NCI-H2171 (cell line): ENCODE results near the gene AKR1B1.

Source experiments
- DNase-seq: peaks from one replicate; lab custom pipeline; 2025; lab: John Stamatoyannopoulos, UW

Gene AKR1B1

DNA sequence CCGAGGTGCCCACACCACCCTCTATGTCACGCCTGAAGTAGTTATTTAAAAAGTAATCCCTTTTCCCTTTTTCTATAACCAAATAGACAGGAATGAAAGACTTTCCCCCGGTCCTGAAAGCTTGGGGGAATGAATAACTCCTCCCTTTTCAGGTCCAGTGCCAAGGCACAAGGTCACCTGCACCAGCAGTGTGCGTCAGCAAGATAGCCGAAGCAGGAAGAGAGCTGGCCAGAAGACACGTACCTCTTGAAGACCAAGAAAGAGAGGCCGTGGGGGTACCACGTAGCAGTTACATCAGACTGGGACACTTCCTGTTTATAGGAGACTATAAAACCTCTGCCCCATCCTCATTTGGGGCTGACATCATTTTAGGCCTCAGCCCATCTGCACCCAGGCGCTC, 10.7 kb upstream of the AKR1B1 start:
- no peak for DNase-seq

DNA sequence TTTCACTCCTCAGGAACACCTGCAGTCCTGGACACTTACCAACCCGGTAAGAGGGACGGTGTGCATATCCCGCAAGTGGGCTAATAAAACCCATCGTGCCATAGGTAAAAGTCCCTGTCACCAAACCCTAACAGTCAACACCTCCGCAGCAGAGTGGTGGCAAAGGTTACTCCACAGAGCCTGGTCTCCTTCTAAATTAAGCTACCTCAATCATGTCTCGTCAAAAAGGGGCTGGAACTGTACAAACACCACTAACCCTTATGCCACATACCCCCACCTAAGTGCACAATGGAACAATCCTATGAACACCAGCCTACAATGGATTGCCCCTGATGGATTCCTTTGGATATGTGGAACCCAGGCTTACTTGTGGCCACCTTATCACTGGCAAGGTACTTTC, 9.6 kb upstream of the AKR1B1 start:
- DNase-seq, result no peak

DNA sequence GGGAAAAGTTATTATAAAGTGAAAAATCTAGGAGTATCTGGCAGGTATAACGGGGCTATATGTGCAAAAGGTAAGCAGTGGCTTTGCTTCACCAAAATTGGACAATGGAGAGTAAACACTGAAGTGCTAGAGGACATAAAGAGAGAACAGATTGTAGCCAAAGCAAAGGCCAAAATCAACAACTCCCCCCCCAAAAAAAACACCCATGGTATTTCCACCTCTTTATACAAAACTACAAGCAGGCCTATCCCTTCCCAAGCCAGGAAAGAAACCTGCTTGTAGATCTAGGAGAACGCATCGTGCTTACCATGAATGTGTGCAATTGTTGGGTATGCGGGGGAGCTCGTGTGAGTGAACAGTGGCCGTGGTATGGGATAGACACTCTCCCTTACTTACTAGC, 9.2 kb upstream of the AKR1B1 start:
- DNase-seq, result no peak

DNA sequence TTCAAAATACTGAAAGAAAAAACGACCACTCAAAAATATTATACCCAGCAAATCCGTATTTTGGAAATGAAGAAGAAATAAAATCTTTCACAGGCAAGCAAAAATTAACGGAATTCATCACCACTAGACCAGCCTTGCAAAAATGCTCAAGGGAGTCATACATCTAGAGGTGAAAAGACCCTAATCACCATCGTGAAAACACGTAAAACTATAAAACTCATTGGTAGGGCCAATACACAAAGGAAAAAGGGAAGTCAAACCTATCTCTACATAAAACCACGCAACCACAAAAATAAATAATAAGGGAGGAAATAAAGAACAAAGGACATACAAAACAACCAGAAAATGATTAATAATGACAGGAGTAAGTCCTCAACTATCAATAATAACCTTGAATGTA, 6.6 kb upstream of the AKR1B1 start:
- no peak for DNase-seq

DNA sequence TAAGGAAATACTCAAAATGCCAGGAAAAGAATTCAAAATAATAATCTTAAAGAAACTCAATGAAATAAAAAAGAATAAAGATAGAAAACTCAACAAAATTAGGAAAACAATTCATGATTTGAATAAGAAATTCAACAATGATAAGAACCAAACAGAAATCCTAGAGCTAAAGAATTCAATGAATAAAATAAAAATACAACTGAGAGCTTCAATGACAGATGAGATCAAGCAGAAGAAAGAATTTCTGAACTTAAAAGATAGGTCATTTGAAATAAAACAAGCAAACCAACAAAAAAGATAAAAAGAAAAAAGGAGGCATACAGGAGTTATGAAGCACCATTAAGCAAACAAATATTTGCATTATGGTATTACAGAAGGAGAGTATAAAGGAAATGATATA, 5.6 kb upstream of the AKR1B1 start:
- DNase-seq, result no peak

DNA sequence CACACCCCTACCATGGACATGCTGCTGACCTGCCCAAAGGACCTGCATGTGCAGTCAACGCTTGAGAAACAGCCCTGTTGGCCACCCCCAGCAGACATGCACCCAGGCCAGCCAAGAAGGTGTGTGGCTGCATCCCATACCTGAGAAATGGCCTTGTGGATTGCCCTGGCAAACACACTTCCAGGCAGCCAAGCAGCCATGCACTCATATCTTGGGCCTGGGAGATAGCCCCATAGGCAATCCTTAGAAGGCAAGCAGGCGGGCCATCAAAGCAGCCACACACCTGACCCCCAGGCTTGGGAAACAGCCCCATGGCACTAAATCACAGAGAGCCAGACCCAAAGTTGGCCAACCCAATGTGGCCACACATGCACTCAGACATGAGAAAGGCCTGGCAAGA, 4.9 kb upstream of the AKR1B1 start:
- DNase-seq, result no peak

DNA sequence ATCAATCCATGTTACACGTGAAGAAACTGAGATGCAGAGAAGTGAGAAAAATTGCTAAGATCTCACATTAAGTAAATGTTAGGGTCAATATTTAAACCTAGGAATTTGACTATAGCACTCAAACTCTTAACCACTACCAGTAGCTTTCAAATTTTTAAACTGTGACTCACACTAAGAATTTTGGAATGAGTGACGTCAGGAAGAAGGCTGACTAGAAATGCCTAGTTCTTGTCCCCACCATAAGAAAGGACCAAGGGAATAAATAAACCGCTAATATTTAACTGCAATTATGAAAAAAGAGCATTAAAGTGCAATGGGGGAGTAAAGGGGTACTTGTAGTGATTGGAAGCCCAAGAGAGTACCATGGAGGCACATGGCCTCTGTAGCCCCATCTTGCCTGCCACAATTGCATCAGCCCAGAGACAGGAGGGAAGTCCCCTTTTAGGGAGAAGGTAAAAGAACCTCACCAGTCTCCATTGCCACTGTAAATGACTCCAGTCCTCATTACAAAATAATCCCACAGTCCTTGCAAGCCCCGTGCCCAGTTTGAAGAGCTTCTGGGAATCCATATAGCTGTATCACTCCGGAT, 3.5 kb upstream of the AKR1B1 start:
- no peak for DNase-seq

DNA sequence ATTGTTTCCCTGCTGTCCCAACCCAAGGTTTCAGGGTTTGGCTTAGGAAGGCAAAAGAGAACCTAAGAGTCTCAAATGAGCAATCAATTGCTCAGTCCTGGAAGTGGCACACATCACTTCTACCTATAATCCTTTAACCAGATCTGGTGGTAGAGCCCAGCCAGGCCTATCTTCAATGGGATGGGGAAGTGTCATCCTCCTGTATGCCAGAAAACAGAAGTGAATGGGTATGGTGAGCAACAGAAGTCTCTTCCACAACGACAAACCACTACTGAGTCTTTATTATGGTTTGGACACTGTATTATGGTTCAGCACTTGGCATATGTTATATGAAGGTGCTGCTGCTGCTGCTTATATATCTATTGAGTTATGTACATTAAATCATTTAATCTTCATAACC, 3.0 kb upstream of the AKR1B1 start:
- no peak for DNase-seq

DNA sequence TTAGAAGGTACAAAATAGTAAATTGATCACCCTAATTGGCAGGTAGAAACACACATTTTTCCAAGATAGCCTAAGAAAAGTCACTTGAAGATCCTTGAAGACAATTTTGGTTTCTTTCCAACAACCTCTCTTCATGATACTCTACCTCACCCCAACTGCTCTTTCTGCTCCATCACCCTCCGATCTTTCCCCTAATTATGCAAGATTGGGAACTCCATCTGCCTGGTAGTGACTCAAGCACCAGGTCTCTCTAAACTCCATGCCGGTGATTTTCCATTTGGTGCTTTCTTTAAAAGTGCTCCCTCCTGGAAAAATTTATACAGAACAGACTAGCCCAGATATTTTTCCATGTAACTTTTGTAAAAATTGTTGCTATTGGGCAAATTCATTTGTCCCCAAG, 1.1 kb upstream of the AKR1B1 start:
- DNase-seq, result peak; percentile 23

DNA sequence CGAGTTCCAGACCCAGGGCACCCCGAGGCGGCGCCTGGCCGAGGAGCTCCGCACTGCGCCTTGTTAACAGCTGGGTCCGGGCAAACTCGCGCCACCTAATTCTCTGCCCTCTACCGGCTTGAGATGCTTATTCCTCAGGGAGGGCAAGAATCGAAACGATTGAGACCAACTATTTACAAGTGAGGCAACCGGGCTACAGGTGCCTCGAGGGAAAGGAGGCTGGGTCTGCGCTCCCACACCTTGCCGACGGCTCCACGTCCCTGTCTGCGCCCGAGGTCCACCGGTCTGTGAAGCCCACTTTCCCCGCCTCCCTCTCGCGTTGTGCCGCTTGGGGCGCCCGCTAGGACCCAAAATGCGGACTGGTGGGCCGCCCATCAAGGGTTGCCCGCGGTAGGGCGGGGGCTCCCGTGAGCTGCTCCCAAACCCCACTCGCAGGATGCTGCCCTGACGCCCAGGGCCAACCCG, 527 bp downstream of the AKR1B1 start:
- peak; percentile 36 for DNase-seq

DNA sequence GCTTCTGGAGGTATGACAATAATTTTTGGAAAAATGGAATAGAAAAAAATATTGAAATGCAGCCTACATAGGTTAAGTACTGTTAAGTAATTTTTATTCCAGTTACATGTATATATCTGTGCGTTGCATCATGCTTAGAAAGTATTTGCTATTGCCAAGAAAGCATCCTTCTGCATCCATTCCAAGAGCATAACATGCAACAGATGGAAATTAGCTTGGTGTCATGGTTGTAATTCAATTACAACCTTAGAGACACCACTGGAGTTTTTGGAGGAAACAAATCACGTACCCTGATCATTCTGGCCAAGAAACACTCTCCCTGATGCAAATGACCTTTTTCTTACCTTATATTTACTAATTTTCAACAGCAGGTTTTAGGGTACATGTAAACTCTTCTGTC, 1.7 kb downstream of the AKR1B1 start:
- DNase-seq, result no peak

DNA sequence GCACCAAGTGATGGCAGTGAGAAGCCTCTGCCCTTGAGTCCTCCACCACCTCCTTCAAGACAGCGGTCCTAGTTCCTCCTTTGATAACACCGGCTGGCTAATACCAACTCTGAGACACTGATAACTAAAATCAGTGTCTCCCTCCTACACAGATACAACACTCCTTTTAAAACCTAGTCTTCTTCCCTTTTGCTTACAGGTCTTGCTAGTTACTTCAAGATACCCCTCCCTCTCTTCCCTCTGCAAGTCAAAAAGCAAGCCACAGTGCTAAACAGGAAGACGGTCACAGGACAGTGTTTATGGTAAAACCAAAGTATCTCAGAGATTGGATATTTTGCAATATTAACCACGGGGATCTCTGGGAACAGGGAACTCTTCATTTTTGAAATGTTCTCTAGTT, 4.6 kb downstream of the AKR1B1 start:
- DNase-seq, result no peak

DNA sequence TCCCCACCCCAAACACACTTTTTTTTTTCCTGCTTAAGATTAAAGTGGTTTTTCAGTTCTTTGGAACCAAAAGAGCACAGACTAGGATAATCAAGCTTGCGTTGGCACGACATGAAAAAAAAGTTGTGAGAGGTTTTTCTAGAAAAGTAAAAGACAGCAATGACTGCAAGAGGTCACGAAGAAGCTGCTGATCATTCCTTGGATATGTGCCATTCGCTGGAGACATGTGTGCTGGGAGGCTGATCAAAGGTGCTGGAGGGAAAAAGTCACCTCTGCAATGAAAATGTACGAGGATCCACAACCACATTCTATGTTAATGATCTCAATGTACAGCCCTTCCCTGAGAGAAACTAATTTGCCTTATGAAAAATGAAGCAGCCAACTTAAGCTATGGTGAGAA, 5.4 kb downstream of the AKR1B1 start:
- no peak for DNase-seq

DNA sequence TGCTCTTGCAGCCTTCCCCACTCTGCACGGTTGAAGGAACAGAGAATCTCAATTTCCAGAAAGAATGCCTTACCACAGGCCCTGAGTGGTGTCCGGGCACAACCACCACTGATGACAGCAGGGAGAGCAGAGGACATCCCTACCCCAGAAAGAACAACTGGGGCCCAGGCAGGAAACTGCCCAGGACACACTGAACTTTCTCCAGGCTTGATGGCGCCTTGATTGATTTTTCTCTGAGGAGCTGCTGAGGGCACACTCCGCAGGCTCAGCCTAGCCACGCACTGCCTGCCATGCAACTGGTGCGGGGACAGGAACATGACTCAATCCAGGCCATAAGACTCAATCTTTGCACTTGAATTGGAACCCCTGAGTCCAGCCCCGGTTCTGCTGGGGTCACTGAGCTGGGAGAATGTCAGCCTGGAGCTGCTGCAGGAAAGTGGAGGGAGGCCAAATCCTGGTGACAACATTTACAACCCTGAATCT, 5.9 kb downstream of the AKR1B1 start:
- no peak for DNase-seq

DNA sequence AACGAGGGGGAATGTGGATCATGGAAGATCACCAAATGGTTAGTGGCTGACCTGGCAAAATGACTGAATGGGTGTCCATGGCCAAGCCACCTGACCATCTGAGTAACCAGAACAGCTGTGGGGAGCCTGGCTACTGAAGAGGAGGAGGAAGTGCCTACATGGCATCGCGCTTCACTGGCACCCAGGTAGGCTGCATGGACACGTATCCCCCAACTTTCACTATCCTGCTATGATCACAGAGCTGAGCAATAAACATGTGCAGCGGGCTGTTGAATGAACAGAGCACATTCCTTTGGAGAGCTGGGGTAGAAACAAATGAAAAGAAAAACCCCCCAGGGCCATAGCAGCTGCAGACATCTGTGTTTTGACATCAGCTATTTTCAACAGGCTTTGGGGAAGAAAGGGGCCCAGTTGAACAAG, 6.5 kb downstream of the AKR1B1 start:
- no peak for DNase-seq

DNA sequence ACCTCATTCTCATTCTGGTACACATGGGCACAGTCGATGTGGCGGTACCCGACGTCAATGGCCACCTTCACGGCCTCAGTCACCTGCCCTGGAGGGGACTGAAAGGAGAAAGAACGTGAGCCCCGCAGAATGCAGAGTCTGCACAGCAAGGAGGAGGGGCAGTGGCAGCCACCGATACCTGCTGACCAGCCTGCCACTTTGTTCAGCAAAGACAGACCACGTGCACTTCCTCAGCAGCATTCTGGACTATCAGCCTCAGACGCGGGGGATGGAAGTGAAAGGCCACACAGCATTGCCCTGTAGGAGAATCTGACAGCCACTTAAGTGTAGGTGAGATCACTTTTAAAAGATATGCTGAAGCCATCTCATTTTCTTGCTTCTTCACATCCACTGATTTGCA, 7.2 kb downstream of the AKR1B1 start:
- DNase-seq, result no peak

DNA sequence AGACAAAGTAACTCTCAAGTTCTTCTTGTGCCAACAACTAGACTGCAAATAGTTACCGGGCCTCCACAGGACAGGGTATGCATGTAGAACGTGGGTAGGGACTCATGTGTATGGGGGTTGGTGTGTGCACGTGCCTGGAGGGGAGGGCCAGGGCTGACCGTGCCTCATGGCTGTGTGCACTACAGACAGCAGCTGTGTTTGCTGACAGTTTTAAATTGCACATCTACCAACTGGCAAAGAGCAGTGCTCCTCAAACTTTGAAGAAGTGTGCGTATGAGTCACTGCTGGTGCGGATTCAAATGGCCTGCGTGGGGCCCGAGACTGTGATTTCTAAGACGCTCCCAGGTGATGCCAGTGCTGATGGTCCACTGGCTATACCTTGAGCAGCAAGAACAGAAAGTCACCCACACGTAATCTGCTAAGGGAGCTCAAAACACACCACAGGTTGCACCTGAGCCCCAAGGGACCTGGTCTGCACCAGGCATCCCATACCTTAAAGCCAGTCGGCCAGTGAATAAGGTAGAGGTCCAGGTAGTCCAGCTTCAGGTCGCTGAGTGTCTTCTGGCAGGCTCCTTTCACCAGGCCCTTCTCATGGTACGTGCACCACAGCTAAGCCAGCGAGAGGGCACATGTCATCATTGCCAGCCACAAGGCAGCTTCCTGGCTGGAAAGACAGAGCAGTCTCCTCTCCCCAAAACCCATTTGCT, 8.5 kb downstream of the AKR1B1 start:
- DNase-seq, result no peak

DNA sequence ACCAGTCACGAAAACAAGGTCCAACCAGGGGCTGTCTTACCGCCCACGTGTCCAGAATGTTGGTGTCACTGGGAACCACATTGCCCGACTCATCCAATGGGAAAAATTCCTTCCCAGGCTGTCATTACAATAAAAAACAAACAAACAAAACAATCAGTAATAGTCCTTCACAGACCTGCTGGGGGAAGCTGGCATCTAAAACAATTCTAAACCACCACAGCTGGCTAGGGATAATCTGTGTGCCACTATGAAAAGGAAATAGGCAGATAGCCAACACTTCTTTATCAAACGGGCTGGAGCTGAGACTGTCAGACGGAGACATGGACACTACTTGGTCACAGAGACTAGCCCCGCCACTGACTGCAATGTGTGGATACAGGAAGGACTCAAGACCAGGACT, 9.2 kb downstream of the AKR1B1 start:
- DNase-seq, result no peak

DNA sequence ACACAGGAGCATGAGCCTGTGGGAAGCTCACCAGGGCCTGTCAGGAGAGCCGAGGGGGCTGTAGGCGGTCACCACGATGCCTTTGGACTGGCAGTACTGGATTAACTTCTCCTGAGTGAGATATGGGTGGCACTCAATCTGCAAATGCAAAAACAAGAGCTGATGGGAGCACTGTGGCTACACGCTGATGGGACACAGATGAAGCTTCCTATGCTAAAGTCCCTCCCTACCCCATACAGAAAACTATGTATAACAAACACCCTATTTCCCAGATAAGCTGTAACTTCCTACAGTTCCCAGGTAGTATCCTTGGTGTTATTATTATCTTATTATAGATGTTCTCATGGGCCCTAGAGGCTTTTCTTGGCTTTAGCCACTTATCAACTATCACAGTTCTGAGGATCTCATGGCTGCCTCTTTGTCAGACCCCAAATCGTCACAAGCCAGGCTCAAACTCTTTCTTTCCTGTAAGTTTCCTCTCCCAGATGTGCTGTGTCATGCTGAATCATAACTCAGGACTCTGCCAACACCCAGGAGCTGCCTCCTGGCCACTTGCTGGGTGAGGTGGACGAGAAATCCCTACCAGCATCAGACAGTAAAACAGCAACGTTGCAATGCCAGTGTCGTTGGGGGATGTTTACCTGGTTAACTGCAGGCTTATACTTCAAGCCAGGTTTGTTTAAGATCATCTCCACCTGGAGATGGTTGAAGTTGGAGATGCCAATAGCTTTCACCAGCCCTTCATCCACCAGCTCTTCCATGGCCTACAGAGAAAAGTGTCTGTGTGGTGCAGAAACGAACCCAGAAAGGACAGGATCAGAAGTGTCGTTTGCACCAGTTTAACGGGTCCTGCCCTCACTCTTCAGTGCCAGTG, 10.3 kb downstream of the AKR1B1 start:
- DNase-seq, result no peak

DNA sequence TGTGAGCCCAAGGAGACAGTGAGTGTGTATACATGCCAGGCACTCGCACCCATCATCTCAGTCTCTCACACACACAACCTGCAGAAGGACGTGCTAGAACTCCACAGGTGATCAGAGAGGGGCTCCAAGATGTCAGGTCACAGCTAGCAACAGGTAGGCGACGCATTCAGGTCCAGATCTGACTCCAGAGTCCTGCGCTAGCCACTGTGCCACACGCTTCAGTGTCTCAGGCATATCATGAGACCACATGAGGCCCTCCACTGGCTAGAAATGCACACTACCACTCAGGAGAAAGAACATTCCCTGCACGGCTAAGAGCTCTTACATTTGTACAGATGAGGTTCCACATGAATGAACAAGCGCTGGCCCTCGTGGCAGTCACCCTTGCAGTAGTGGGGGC, 11.5 kb downstream of the AKR1B1 start:
- no peak for DNase-seq

DNA sequence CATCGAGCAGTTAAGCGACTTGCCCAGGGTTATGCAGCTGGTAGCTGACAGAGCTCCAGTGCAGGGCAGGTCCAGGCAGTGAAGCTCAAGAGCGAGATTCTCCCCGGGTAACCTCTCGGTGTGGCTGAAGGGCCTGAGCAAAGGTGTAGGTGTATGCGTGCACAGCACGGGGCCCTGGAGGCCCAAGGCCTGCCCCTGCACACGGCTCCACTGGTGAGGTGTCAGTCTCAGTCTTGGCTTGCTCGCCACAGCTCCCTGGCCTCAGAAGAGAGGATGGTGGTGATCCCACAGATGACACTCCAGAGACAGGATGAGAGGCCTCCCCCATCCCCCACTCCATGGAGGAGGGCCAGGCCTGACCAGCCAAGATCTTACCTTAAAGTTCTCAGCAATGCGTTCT, 12.0 kb downstream of the AKR1B1 start:
- DNase-seq, result no peak

DNA sequence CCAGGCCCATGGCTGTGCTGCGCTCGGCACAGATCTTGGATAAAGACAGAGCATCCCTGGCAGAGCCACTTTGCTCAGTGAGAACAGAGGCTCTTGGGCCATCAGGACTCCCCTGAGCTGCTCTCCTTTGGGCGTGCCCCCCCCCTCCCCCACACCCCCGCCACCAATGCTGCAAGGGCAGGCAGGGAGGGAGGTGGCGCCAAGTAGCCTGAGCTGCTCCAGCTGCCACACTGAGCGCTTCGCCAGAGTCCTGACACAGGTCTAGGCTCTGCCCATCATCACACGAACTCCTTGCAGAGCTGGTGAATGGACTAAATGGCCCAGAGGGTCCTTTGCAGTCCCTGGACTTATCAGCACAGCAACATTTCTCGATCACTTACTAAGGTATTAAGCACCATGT, 12.5 kb downstream of the AKR1B1 start:
- no peak for DNase-seq

DNA sequence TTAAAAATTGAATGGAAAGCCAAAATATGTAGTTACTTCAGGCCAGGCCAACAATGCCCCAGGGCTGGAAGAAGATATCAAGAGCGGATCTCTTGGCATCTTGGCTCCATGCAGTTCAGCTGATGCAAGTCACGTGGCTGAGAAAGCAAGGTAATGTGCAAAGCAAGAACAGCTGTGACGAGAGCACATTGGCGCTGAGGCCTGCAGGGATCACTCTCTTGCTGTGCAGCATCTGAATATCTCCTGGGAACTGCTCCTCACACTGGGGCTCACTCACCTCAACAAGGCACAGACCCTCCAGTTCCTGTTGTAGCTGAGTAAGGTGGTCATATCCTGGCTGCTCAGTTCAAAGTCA, 14.0 kb downstream of the AKR1B1 start:
- DNase-seq, result no peak
